Neural cell (in vitro differentiated cells): ENCODE results near the gene AIM2. TPM values are rescaled to one million over a fixed set of nuclear protein-coding genes. Genes with fewer than 3 reads are reported as not detected.

Experiments used
- H2AFZ ChIP-seq: fragments of 200-600, 300-800 bp; sonication (generic), shearing (Covaris generic); 2 replicates; pipeline ENCODE4 v1.6.0; 2014; ENCODE audit warnings: low read depth, mild to moderate bottlenecking, antibody characterized with exemption, low read length, moderate library complexity
- H3F3A ChIP-seq: fragments of 200-600 bp; shearing (Covaris generic); 2 replicates; pipeline ENCODE4 v1.6.1; 2016; ENCODE audit warnings: mild to moderate bottlenecking, moderate library complexity, mixed read lengths, antibody characterized with exemption, low read length; ENCODE audit not compliant: insufficient read depth, poor library complexity, severe bottlenecking
- H3K27ac ChIP-seq: fragments of 200-600, 300-800 bp; sonication (generic), shearing (Covaris generic); 2 replicates; pipeline ENCODE4 v1.5.1; 2014; ENCODE audit warnings: mild to moderate bottlenecking, low read length, moderate library complexity
- H3K27me3 ChIP-seq: fragments of 300-800, 200-600 bp; sonication (generic), shearing (Covaris generic); 2 replicates; pipeline ENCODE4 v1.6.0; 2014; ENCODE audit warnings: mild to moderate bottlenecking, low read depth, low read length, moderate library complexity; ENCODE audit not compliant: insufficient read depth
- H3K36me3 ChIP-seq: fragments of 300-800, 200-600 bp; sonication (generic), shearing (Covaris generic); 2 replicates; pipeline ENCODE4 v1.5.1; 2014; ENCODE audit warnings: mild to moderate bottlenecking, antibody characterized with exemption, low read length, moderate library complexity; ENCODE audit not compliant: insufficient read depth
- H3K4me2 ChIP-seq: fragments of 300-800, 200-600 bp; sonication (generic), shearing (Covaris generic); 2 replicates; pipeline ENCODE4 v1.6.0; 2014; ENCODE audit warnings: mild to moderate bottlenecking, low read length
- H3K4me3 ChIP-seq: fragments of 300-800, 200-600 bp; sonication (generic), shearing (Covaris generic); 2 replicates; pipeline ENCODE4 v1.5.1; 2014; ENCODE audit warnings: mild to moderate bottlenecking, low read length, moderate library complexity
- H3K79me2 ChIP-seq: fragments of 200-600 bp; shearing (Covaris generic); replicated peaks from 2 replicates; pipeline ENCODE4 v1.6.0; 2014; ENCODE audit warnings: mild to moderate bottlenecking, low read length, moderate library complexity; ENCODE audit not compliant: insufficient read depth
- H3K9ac ChIP-seq: fragments of 300-800, 200-600 bp; sonication (generic), shearing (Covaris generic); 2 replicates; pipeline ENCODE4 v1.6.1; 2016; ENCODE audit warnings: mild to moderate bottlenecking, low read length, mixed read lengths
- H3K9me2 ChIP-seq: fragments of 200-600 bp; shearing (Covaris generic); 2 replicates; pipeline ENCODE4 v1.6.1; 2016; ENCODE audit warnings: mild to moderate bottlenecking, low read length, mixed read lengths; ENCODE audit not compliant: insufficient read depth
- H3K9me3 ChIP-seq: fragments of 200-600, 300-800 bp; sonication (generic), shearing (Covaris generic); 2 replicates; pipeline ENCODE4 v1.6.1; 2016; ENCODE audit warnings: mild to moderate bottlenecking, mixed run types, low read length, moderate library complexity, mixed read lengths
- H4K20me1 ChIP-seq: fragments of 200-600 bp; shearing (Covaris generic); 2 replicates; pipeline ENCODE4 v1.6.1; 2016; ENCODE audit warnings: mild to moderate bottlenecking, mixed run types; ENCODE audit not compliant: insufficient read depth
- CTCF ChIP-seq: fragments of 450-650 bp; IDR thresholded peaks from 2 replicates; pipeline ENCODE4 v1.5.1; 2014; ENCODE audit warnings: antibody characterized with exemption, mild to moderate bottlenecking, moderate library complexity; ENCODE audit not compliant: poor library complexity, severe bottlenecking
- EZH2 ChIP-seq: fragments of 200-600, 300-800 bp; shearing (Covaris generic), sonication (generic); IDR thresholded peaks from 2 replicates; pipeline ENCODE4 v1.6.1; 2014; ENCODE audit warnings: antibody characterized with exemption, low read length, borderline replicate concordance, mild to moderate bottlenecking; ENCODE audit not compliant: insufficient read depth, poor library complexity, severe bottlenecking
- MXI1 ChIP-seq: fragments of 450-650 bp; conservative IDR thresholded peaks from 2 replicates; pipeline ENCODE4 v1.6.1; 2014; ENCODE audit warnings: antibody characterized with exemption, mild to moderate bottlenecking; ENCODE audit not compliant: poor library complexity, severe bottlenecking
- POLR2AphosphoS5 ChIP-seq: IDR thresholded peaks from 2 replicates; pipeline ENCODE4 v1.6.1; 2012
- RAD21 ChIP-seq: fragments of 450-650 bp; conservative IDR thresholded peaks from 2 replicates; pipeline ENCODE4 v1.6.1; 2014; ENCODE audit warnings: antibody characterized with exemption, mild to moderate bottlenecking, moderate library complexity
- REST ChIP-seq: IDR thresholded peaks from 2 replicates; pipeline ENCODE4 v1.6.1; 2012; ENCODE audit warnings: borderline replicate concordance
- SMC3 ChIP-seq: fragments of 450-650 bp; conservative IDR thresholded peaks from 2 replicates; pipeline ENCODE4 v1.6.1; 2014; ENCODE audit warnings: antibody characterized with exemption, mild to moderate bottlenecking, moderate library complexity; ENCODE audit not compliant: poor library complexity
- TAF1 ChIP-seq: IDR thresholded peaks from 2 replicates; pipeline ENCODE4 v1.6.1; 2012; ENCODE audit warnings: low read depth
- polyA plus RNA-seq: library from polyadenylated mRNA; depleted of rRNA; stranded (reverse); fragments of >200 nt; gene quantifications from 2 replicates; pipeline ENCODE4 v1.2.3, GENCODE V29; 2014

Gene AIM2
- polyA plus RNA-seq, 1 donor from 2014 or later, result 11.1 TPM

- no peaks in the 10 kb centered on the region for H3K79me2 ChIP-seq
- H3K9me3 ChIP-seq, result no peaks in the 10 kb centered on the region
- H3K27ac ChIP-seq, result no peak overlapping the region
- H3K36me3 ChIP-seq, result no peaks in the 10 kb centered on the region
- no peaks in the 10 kb centered on the region for H4K20me1 ChIP-seq
- no peaks in the 10 kb centered on the region for H3K27me3 ChIP-seq
- no peak overlapping the region for H3K4me3 ChIP-seq
- no peaks in the 10 kb centered on the region for H3K9me2 ChIP-seq
- H3F3A ChIP-seq, result no peaks in the 10 kb centered on the region
- no peak overlapping the region for H3K4me2 ChIP-seq
- no peak overlapping the region for H2AFZ ChIP-seq
- H3K9ac ChIP-seq, result no peak overlapping the region
- TF ChIP-seq CTCF, result no peak
- no peak for TF ChIP-seq POLR2AphosphoS5
Measured at GRCh38 chr1:159067699-159068621, 8.6 kb downstream of the AIM2 start.

GRCh38 chr1:159066108-159066507, 10.5 kb downstream of the AIM2 start:
- no peak overlapping the region for H3K9ac ChIP-seq
- no peak overlapping the region for H3K4me3 ChIP-seq
- H3K27me3 ChIP-seq, result no peaks in the 10 kb centered on the region
- H3K9me3 ChIP-seq, result no peaks in the 10 kb centered on the region
- no peak overlapping the region for H3K27ac ChIP-seq
- TF ChIP-seq EZH2, result no peak
- H2AFZ ChIP-seq, result no peak overlapping the region
- no peak overlapping the region for H3K4me2 ChIP-seq
- H3K9me2 ChIP-seq, result no peaks in the 10 kb centered on the region
- no peaks in the 10 kb centered on the region for H3F3A ChIP-seq
- H4K20me1 ChIP-seq, result no peaks in the 10 kb centered on the region
- H3K36me3 ChIP-seq, result no peaks in the 10 kb centered on the region
- H3K79me2 ChIP-seq, result no peaks in the 10 kb centered on the region

- Histone ChIP-seq H3K4me2 (no peak overlapping the region), H3K9ac (no peak overlapping the region), H3K27ac (no peak overlapping the region), H3K36me3 (no peaks in the 10 kb centered on the region), H3K79me2 (no peaks in the 10 kb centered on the region), H3K9me2 (no peaks in the 10 kb centered on the region), H4K20me1 (no peaks in the 10 kb centered on the region), H2AFZ (no peak overlapping the region), H3K27me3 (no peaks in the 10 kb centered on the region), H3K9me3 (no peaks in the 10 kb centered on the region), H3F3A (no peaks in the 10 kb centered on the region), H3K4me3 (no peak overlapping the region)
- TF ChIP-seq CTCF, result no peak
- no peak for TF ChIP-seq REST
- no peak for TF ChIP-seq SMC3
- no peak for TF ChIP-seq EZH2
- no peak for TF ChIP-seq POLR2AphosphoS5
- no peak for TF ChIP-seq MXI1
- TF ChIP-seq TAF1, result no peak
- no peak for TF ChIP-seq RAD21
Measured at GRCh38 chr1:159065106-159065505, 11.5 kb downstream of the AIM2 start.
